Endothelial cell of umbilical vein (primary cell): ENCODE data around the gene DSP. TPM values are rescaled to one million over a fixed set of nuclear protein-coding genes. Genes with fewer than 3 reads are reported as not detected.

Experiments used
- BruUV-seq: library from RNA; stranded (reverse); fragments of 400-500 nt; replicated peaks from 2 replicates; lab custom pipeline; 2021; lab: Mats Ljungman, UMichigan
- CTCF ChIA-PET: fragments of 300-600, 350-600 bp; sonication (Branson Sonifier 250); formaldehyde crosslinking; loops from one replicate; lab custom pipeline; 2021; ENCODE audit warnings: antibody characterized with exemption, inconsistent platforms; lab: Charles Lee
- POLR2A ChIA-PET: fragments of 300-600, 350-600 bp; sonication (Branson Sonifier 250); formaldehyde crosslinking; loops from one replicate; lab custom pipeline; 2021; ENCODE audit warnings: antibody characterized with exemption, inconsistent platforms; lab: Charles Lee
- DNase-seq: peaks from one replicate; pipeline ENCODE4 v3.0.0-alpha.2; 2011; ENCODE audit warnings: low read depth, low spot score
- FAIRE-seq: peaks from 2 replicates; lab custom pipeline; 2011; peaks lifted over from hg19 to GRCh38; lab: Jason Lieb, UNC
- H2AFZ ChIP-seq: 2 replicates; pipeline ENCODE4 v1.6.0; 2012; ENCODE audit warnings: low read depth, low read length, control low read depth, inconsistent platforms
- H3K27ac ChIP-seq: 2 replicates; pipeline ENCODE4 v1.5.1; 2011; ENCODE audit warnings: low read depth, mild to moderate bottlenecking, control low read depth, low read length, moderate library complexity; ENCODE audit not compliant: insufficient read depth
- H3K27me3 ChIP-seq, 2 experiments: 2 replicates each; pipeline versions ENCODE4 v1.6.0 to v1.6.1; 2011; ENCODE audit warnings: low read length in 2 of 2, mixed read lengths in 1 of 2; ENCODE audit not compliant: control insufficient read depth in 2 of 2, insufficient read depth in 2 of 2
- H3K36me3 ChIP-seq, 2 experiments: 2 replicates in 1 of 2; 3 replicates in 1 of 2; pipeline ENCODE4 v1.5.1; 2011; ENCODE audit warnings: low read length in 2 of 2, mild to moderate bottlenecking in 1 of 2, moderate library complexity in 1 of 2; ENCODE audit not compliant: control insufficient read depth in 2 of 2, insufficient read depth in 2 of 2; ENCODE audit errors: extremely low read depth in 1 of 2
- H3K4me1 ChIP-seq: 3 replicates; pipeline ENCODE4 v1.5.1; 2011; ENCODE audit warnings: mild to moderate bottlenecking, low read length; ENCODE audit not compliant: control insufficient read depth, insufficient read depth; ENCODE audit errors: extremely low read depth
- H3K4me2 ChIP-seq: 2 replicates; pipeline ENCODE4 v1.6.1; 2011; ENCODE audit warnings: low read length, control low read depth, mixed read lengths; ENCODE audit not compliant: insufficient read depth
- H3K4me3 ChIP-seq, 3 experiments: fragments of 200-600 bp in 1 of 3; sonication (generic), shearing (Covaris generic) in 1 of 3; replicated peaks in 1 of 3; 2 replicates each; pipeline ENCODE4 v1.5.1; 2011 to 2016; ENCODE audit warnings: control low read depth in 3 of 3, low read length in 3 of 3, mild to moderate bottlenecking in 2 of 3, inconsistent platforms in 1 of 3, low read depth in 1 of 3, moderate library complexity in 1 of 3; ENCODE audit not compliant: insufficient read depth in 1 of 3
- H3K79me2 ChIP-seq: 2 replicates; pipeline ENCODE4 v1.6.0; 2012; ENCODE audit warnings: low read length, inconsistent platforms; ENCODE audit not compliant: control insufficient read depth, insufficient read depth
- H3K9ac ChIP-seq: replicated peaks from 2 replicates; pipeline ENCODE3; 2011; ENCODE audit warnings: low read length, control low read depth; ENCODE audit not compliant: insufficient read depth; ENCODE audit errors: extremely low read depth
- H3K9me1 ChIP-seq: replicated peaks from 3 replicates; pipeline ENCODE4 v1.6.0; 2011; ENCODE audit warnings: mild to moderate bottlenecking, low read length; ENCODE audit not compliant: control insufficient read depth, insufficient read depth; ENCODE audit errors: extremely low read depth
- H3K9me3 ChIP-seq: replicated peaks from 2 replicates; pipeline ENCODE4 v1.5.1; 2012; ENCODE audit warnings: low read length, inconsistent platforms; ENCODE audit not compliant: control insufficient read depth, insufficient read depth
- H4K20me1 ChIP-seq: replicated peaks from 2 replicates; pipeline ENCODE3; 2011; ENCODE audit warnings: mild to moderate bottlenecking, low read length; ENCODE audit not compliant: control insufficient read depth, insufficient read depth; ENCODE audit errors: extremely low read depth
- CTCF ChIP-seq, 2 donors: IDR thresholded peaks; 1 replicate in 1 of 2; 2 replicates in 1 of 2; pipeline ENCODE4 v1.5.1; 2011; ENCODE audit warnings: low read length in 2 of 2, mild to moderate bottlenecking in 2 of 2, moderate library complexity in 2 of 2, control low read depth in 1 of 2, inconsistent platforms in 1 of 2, low read depth in 1 of 2; ENCODE audit not compliant: insufficient read depth in 1 of 2; ENCODE audit errors: extremely low read depth in 1 of 2
- EZH2 ChIP-seq: IDR thresholded peaks from 2 replicates; pipeline ENCODE4 v1.6.1; 2012; ENCODE audit warnings: borderline replicate concordance, low read depth, mild to moderate bottlenecking, moderate library complexity, low read length, inconsistent platforms; ENCODE audit not compliant: severe bottlenecking
- FOS ChIP-seq: IDR thresholded peaks from 2 replicates; pipeline ENCODE4 v1.6.1; 2011; ENCODE audit warnings: mild to moderate bottlenecking, low read length, moderate library complexity, borderline replicate concordance; ENCODE audit not compliant: insufficient read depth
- GATA2 ChIP-seq: IDR thresholded peaks from 2 replicates; pipeline ENCODE4 v1.7.0; 2011; ENCODE audit warnings: low read depth, mild to moderate bottlenecking, moderate library complexity, mixed read lengths, low read length; ENCODE audit not compliant: insufficient read length, insufficient read depth
- JUN ChIP-seq: IDR thresholded peaks from 2 replicates; pipeline ENCODE4 v1.6.1; 2011; ENCODE audit warnings: borderline replicate concordance, low read depth; ENCODE audit not compliant: insufficient read length, insufficient read depth
- MAX ChIP-seq: IDR thresholded peaks from 2 replicates; pipeline ENCODE4 v1.6.1; 2011; ENCODE audit not compliant: insufficient read depth, insufficient read length
- MYC ChIP-seq: IDR thresholded peaks from one replicate; pipeline ENCODE4 v1.6.1; 2011; ENCODE audit warnings: mild to moderate bottlenecking, low read depth, low read length
- POLR2A ChIP-seq: IDR thresholded peaks from 2 replicates; pipeline ENCODE4 v1.6.1; 2012; ENCODE audit warnings: low read depth, mild to moderate bottlenecking, control low read depth, low read length
- POLR2AphosphoS5 ChIP-seq: IDR thresholded peaks from 2 replicates; pipeline ENCODE4 v1.6.1; 2012; ENCODE audit warnings: low read depth, mild to moderate bottlenecking, control low read depth, low read length, moderate library complexity; ENCODE audit not compliant: insufficient read depth
- dilution Hi-C: fragments of 300-500 bp; cut with MboI; formaldehyde crosslinking; loops from one replicate; pipeline ENCODE4 v1.15.0; 2019; ENCODE audit warnings: low sequenced_read_pairs; ENCODE audit not compliant: extremely low pct_ligation_motif_present
- intact Hi-C: fragments of 100-400 bp; cut with micrococcal nuclease; formaldehyde crosslinking; loops from one replicate; pipeline ENCODE4 v1.10.0; 2022
- polyA plus RNA-seq, 4 experiments: library from polyadenylated mRNA; depleted of rRNA in 3 of 4; stranded (reverse) in 3 of 4; unstranded in 1 of 4; fragments of >200 nt; gene quantifications; 2 replicates each; pipeline versions ENCODE4 v1.2.1 to v1.2.3, GENCODE V29; 2011 to 2012; ENCODE audit warnings: missing spikeins in 1 of 4
- total RNA-seq: library from RNA; stranded (reverse); gene quantifications from 2 replicates; pipeline ENCODE4 v1.2.3, GENCODE V29; 2021

DSP gene
- total and polyA plus RNA-seq, 2 donors (not counting 3 experiments of a cell fraction or from before 2014, with no cell fraction given) = 0.03 to 0.77 TPM

- no peak overlapping the region for H3K4me2 ChIP-seq
- no peak for TF ChIP-seq FOS
- no peak for TF ChIP-seq CTCF (IDR thresholded peaks at IDR 0.05; ENCODE audit: extremely low read depth in 1 of 2, insufficient read depth in 1 of 2, low read depth in 1 of 2, low read length in 2 of 2)
- no peak for TF ChIP-seq MAX
- no peak for TF ChIP-seq JUN
- TF ChIP-seq MYC = no peak
- no peak for TF ChIP-seq POLR2A
- TF ChIP-seq POLR2AphosphoS5 = no peak
- no peak for TF ChIP-seq EZH2
- TF ChIP-seq GATA2 = no peak
- DNase-seq (no peak), FAIRE-seq (no peak)
- no peak overlapping the region for H3K4me3 ChIP-seq
- ChIA-PET CTCF (interaction anchor here (0.5 to 1.1 kb wide), 3 partner anchors 8 to 247 kb away, joined by 3 read pairs; partner anchors contain the start of gene SNRNP48), POLR2A (no interaction called here)
- no TSS peak for BruUV-seq
- intact Hi-C loops (no loop called here), dilution Hi-C loops (no loop called here)
- no peak overlapping the region for H2AFZ ChIP-seq
- H3K9me3 ChIP-seq = no peaks in the 10 kb centered on the region
- H3K79me2 ChIP-seq = no peaks in the 10 kb centered on the region
- peaks cover 29 to 55% of the 10 kb centered on the region in 2 experiments for H3K27me3 ChIP-seq
- H3K9me1 ChIP-seq = no peaks in the 10 kb centered on the region
- no peak overlapping the region for H3K27ac ChIP-seq
- no peak overlapping the region for H3K9ac ChIP-seq
- peaks cover 10% of the 10 kb centered on the region for H3K4me1 ChIP-seq
- no peaks in the 10 kb centered on the region for H4K20me1 ChIP-seq
- no peaks in the 10 kb centered on the region for H3K36me3 ChIP-seq
Observed at GRCh38 chr6:7546383-7546782, 4.9 kb downstream of the DSP start.
